Activated CD4-positive, alpha-beta T cell treated with anti-CD3 and anti-CD28 coated beads for 1 hour (primary cell): Measurements from ENCODE around the gene POM121.
A peak's percentile ranks its signal among the peaks of the same experiment; 100 is the strongest.
"Not testable (repeated sequence)": the region's sequence is repeated elsewhere in the genome, so short reads cannot be mapped to it uniquely, and the experiment has no call there.

Experiments used
- DNase-seq: peaks from one replicate; pipeline ENCODE4 v3.0.0-alpha.2; 2020

The POM121 gene

DNA sequence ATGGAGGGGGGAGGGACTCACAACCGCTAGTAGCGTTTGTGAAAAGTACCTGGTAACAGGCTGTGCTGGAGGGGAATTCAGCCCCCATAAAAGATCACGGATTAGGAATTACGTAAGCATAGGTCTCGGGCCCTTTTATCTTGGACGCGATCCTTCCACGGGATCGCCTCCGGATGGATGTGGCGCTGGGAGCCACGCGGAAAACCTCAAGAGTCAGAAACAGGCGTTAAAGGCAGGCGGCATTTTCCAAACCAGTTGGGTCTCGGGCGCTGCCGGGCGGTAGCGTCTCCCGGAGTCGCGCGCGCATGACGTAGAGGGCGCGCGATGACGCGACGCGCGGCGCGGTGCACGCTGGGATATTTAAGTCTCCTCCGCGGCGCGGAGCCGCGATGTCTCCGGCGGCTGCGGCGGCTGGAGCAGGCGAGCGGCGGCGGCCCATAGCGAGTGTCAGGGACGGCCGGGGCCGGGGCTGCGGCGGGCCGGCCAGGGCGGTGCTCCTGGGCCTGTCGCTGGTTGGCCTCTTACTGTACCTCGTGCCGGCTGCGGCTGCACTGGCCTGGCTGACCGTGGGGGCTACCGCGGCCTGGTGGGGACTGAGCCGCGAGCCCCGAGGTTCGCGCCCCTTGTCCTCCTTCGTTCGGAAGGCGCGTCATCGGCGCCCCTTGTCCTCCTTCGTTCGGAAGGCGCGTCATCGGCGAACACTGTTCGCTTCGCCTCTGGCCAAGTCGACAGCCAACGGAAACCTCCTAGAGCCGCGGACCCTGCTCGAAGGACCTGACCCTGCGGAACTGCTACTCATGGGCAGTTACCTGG, at the start of gene POM121:
Gene POM121 (plus strand): TSS at position 363 of the 813 bp plus-strand sequence. CDS start 27 bp downstream, at position 390.
- peak; percentile 78 for DNase-seq

DNA sequence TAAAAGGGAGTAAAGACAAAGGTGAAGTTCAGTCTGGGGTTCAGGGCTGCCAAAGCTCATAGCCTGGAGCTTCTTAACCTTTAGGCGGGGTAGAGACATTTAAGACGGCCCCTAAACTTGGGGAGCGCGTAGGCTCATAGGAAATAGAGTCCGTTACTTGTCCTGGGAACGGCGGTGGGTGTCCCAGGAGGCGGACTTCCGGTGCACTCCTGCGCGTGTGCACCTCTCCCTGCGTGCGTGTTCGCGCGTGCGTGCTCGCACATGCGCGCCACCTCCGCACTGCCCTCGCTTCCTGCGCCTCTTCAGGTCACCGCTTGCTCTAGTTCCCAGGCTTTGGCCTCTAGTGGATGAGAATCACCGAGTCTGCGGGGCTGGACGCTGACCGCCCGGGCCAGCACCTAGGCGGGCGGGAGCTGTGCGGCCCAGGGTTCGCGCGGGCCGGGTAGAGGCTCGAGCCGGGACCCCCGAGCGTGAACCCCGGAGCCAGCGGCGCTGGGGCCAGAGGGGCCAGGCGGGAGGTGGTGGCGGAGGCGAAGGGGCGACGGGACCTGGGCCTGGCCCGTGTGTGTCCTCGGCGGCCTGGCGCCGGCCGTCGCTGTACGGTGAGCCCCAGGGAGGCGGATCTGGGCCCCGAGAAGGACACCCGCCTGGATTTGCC, 45.7 kb upstream of the POM121 start:
- DNase-seq: peak; percentile 60

DNA sequence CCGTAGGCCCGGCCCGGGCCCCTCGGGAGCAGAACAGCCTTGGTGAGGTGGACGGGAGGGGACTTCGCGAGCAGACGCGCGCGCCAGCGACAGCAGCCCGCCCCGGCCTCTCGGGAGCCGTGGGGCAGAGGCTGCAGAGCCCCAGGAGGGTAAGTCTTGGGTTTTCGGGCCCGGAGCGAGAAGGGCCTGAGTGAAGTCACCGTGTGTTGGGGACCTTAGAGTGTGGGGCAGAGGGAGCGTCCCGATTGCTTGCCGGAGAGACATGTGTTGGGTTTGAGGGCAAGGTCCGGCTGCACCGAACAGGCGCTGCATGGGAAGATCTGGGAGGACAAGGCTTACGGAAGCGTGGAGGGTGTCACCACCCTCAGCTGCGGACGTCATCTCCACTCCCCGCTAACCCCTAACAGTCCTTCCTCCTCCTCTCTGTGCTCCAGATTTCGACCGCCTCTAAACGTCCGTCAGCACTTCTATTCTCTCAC, 45.1 kb upstream of the POM121 start:
- peak; percentile 15 for DNase-seq

DNA sequence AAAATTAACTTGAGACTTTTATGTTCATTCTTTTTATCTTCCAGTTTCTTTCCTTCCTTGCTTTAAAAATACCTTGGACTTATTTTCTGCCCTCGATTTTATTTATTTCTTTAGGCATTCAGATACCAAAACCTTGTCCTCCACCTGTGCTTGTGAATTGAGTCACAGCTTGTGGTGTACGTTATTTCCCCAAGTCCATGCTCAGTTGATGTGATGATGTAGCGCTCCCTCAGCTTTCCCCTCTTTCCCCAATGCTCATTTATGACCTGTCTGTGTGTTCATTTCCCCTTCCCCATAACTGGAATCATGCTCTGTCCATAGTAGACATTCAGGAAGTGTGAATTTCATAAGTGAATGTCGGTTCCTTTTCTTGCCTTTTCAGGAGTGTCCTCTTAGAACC, 33.1 kb upstream of the POM121 start:
- DNase-seq: not testable (repeated sequence)

- DNase-seq: not testable (repeated sequence)
These were observed 20.2 kb upstream of the POM121 start for GRCh38 chr7:72904740-72905139.

- DNase-seq: not testable (repeated sequence)
These were observed 16.5 kb upstream of the POM121 start for GRCh38 chr7:72908422-72908821.

DNA sequence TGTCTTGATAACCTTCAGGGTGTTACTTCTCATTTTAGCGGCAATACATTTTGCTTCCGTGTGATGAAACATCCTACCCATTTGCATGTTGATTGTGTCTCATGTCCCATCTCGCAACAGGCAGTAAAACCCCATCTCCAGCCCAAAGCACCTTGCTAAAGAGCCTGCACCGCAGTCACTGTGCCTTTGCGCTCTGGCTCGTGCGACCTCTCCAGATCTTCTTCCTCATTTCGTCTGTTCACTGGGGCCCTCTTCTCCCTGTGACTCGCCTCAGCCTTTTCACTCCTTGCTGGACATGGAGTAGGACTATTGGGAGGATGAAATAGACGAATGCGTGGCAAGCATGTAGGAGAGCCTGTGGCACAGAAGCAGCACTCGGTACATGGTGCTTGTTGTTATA, 13.5 kb upstream of the POM121 start:
- not testable (repeated sequence) for DNase-seq

DNA sequence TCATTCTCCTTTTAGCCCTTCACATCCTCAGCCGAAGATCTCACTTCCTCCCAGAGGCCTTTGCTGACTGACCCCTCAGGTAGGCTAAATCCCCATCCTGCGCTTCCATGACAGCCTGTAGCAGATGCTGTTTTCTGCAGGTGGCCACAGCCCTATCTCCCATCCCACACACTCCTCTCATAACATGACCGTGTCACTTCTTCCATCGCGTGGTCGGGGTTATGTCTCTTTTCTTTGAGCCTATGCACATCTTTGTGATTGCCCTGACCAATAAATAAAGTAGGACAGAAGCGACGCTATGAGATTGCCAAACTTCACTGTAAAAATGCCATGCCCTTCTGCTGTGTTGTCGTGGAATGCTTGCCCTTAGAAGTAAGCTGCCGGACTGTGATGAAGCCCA, 11.1 kb upstream of the POM121 start:
- DNase-seq: not testable (repeated sequence)

DNA sequence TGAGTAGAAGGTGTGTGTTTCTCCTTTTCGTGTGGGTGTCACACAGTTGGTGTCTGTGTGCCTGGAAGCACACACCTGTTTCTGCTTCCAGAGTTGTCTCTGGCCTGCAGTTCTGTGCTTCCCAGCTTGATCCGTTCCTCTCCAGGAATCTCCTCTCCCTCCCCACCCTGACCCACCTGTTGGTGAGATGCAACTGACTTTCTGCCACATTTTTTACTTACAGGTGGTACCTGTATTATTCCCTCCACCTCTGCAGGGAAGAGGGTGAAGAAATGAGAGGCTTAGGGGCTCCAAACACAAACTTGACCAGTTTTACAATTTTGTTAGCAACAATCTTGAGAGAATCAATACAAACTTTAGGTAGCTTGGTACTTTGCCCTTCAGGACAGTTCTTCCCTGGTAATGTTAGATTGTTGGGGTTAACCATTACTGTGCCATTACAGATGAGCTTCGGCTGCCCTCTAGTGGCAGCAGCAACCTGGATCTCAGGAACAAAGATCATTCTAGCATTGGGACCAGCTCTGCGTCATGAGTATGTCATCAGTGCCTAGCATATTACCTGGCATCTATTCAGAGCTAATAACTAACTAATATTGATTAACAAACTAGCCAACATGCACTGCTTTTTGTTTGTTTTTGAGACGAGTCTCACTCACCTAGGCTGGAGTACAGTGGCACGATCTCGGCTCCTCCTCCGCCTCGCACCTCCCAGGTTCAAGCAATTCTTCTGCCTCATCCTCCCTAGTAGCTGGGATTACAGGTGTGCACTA, 10.0 kb upstream of the POM121 start:
- DNase-seq: peak; percentile 38

DNA sequence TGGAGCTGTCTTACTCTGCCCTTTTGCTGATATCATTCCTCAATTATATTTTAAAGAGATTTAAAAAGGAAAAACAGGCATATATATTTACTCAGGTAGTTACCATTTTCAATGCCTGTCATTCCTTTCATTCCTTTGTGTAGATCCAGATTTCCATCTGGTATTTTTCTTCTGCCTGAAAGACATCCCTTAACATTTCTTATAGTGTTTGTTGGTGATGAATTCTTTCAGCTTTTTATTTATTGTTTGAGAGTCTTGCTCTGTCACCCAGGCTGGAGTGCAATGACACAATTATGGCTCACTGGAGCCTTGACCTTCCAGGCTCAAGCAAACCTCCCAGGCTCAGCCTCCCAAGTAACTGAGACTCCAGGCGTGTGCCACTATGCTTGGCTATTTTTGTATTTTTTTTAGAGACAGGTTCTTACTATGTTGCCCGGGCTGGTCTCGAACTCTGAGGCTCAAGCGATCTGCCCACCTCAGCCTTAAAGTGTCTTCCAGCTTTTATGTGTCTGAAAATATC, 5.6 kb upstream of the POM121 start:
- no peak for DNase-seq

DNA sequence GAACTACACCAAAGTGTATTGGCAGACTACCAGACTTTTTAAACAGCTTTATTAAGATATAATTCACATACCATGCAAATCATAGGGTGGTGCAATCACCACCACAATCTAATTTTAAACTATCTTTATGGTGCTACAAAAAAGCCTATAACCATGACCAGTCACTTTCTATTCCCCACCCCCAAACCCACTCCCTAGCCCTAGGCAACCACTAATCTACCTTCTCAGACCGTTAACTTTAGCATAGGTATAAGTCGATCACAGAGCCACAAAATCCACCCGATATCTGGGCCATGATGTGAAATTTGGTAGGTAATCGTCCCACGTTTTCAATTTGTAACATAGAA, 536 bp upstream of the POM121 start:
- no peak for DNase-seq

DNA sequence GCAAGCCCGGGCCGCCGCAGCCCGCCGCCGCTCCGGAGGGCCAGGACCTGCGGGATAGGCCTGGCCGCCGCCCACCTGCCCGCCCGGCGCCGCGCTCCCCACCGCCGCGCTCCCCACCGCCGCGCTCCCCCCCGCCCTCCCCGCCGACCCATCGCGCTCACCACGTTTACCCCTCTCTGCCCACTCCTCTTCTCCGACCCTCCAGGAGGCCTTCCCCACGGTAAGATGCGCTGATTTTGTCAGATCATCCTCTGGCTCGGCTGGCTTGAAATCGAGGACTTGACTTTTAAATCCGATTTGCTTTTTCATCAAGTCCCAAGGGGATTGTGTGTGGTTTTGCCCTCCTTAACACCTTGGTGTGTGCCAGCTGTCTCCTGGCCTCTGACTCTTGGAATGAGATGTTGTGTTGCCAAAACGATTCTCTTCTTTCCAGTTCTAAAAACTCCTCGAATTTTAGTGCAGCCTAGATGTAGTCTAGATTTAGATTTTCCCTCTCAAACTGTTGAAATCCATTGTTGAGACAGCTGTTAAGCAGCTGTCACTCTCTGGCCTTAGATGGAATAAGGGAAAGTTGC, 738 bp downstream of the POM121 start:
- DNase-seq: no peak

GRCh38 chr7:72927791-72928190, 2.9 kb downstream of the POM121 start:
- DNase-seq: not testable (repeated sequence)

- not testable (repeated sequence) for DNase-seq
These were observed 3.3 kb downstream of the POM121 start for GRCh38 chr7:72928216-72928615.

- not testable (repeated sequence) for DNase-seq
These were observed 17.3 kb downstream of the POM121 start for GRCh38 chr7:72942022-72942705.

DNA sequence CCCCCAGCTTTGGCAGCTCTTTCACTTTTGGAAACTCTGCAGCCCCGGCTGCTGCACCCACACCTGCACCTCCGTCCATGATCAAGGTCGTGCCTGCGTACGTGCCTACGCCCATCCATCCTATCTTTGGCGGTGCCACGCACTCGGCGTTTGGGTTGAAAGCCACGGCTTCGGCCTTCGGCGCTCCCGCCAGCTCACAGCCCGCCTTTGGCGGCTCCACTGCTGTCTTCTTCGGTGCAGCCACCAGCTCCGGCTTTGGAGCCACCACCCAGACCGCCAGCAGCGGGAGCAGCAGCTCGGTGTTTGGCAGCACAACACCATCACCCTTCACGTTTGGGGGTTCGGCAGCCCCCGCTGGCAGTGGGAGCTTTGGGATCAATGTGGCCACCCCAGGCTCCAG, 18.1 kb downstream of the POM121 start:
- not testable (repeated sequence) for DNase-seq

DNA sequence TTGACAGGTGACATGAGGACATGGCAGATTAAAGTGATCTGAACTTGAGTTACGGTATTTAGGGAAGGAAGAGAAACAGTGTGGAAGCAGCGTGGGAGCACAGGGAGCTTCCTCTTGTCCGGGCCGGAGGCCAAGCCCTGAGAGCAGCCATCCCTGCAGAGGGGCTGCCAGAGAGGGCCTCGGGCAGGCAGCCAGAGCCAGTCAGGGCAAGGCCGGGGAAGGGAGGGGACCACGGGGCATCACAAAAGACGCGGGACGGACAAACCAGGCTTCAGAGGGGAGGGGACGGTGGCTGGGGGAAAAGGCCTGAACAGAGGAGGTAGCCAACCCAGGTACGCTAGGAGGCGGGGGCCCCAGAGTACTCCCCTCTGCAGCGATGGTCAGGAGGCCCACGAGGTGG, 20.0 kb downstream of the POM121 start:
- DNase-seq: not testable (repeated sequence)

GRCh38 chr7:72945597-72945996, 20.7 kb downstream of the POM121 start:
- DNase-seq: not testable (repeated sequence)

- not testable (repeated sequence) for DNase-seq
These were observed 21.3 kb downstream of the POM121 start for GRCh38 chr7:72946130-72946745.

DNA sequence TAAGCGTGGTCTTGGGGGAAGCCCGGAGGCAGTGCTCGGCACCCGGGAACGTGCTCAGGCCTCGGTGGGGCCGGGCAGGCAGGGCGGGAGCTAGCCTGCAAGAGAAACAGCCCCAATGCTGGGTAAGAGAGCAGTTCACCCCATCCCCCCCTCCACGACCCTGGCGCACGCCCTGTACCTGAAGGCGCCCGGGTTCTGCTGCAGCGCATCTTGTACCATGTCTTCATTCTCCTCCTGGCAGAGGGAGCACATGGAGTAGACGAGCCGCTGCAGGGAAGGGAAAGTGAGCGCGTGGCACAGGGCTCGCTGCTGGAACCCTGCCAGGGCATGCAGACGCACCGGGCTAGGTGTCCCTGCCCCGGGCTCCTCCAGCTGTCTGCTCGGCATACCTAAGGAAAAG, 23.8 kb downstream of the POM121 start:
- not testable (repeated sequence) for DNase-seq

- not testable (repeated sequence) for DNase-seq
These were observed 24.4 kb downstream of the POM121 start for GRCh38 chr7:72949276-72949675.

DNA sequence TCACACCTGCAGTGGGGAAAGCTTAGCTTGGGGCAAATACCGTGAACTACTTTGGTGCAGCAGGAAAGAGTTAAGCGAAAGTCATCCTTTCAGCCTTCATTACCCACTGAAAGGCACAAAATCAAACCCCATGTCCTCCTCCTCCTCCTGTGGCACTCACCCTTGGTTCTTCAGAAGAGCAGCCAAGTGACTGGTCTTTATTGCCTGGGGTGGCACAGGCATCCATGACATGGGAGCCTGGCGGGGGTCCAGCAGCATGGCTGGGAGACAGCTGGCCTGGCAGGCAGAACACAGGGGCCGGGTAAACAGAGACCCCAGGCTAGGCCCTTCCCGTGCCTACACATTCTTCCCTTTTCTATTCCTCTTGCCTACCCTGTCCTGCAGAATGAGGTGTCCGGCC, 24.8 kb downstream of the POM121 start:
- DNase-seq: not testable (repeated sequence)
